ENCODE results near the gene GGA3.
"Not testable (repeated sequence)": the region's sequence is repeated elsewhere in the genome, so short reads cannot be mapped to it uniquely, and the experiment has no call there.

Gene GGA3

DNA sequence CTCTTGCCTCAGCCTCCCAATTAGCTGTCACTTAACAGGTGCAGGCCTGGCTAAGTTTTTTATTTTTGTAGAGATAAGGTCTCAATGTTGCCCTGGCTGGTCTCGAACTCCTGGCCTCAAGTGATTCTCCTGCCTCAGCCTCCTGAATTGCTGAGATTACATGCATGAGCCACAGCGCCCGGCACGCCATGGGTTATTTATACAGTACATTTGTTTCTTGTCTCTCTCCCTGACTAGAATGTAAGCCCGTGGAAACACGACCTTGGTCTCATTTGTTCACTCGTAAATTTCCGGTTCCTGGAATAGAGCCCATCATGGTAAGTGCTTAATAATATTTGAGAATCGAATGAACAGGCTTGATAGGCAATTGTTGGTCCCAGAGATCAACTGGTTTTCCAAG lies 25.8 kb upstream of the GGA3 start:
- H3K4me3 ChIP-seq (replicated peaks; ENCODE audit: low read depth, low read length): peak overlapping the region; percentile 94
- no peak for DNase-seq (ENCODE audit: extremely low read depth, low read depth)
- no peak for TF ChIP-seq CTCF (IDR thresholded peaks at IDR 0.05; ENCODE audit: low read depth, low read length, missing control alignments)

DNA sequence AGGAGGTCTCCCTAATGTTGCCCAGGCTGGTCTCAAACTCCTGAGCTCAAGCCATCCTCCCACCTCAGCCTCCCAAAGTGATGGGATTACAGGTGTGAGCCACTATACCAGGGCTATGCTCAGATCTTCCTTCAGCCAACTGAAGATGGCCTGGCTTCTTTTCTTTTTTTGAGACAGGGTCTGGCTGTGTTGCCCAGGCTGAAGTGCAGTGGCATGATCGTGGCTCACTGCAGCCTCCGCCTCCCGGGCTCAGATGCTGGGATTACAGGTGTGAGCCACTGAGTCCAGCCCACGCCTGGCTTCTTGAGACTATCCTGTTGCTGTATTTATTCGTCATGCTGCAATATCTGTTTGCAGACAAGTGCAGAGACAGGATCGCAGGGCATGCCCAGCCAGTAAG lies 23.7 kb upstream of the GGA3 start:
- no peak for TF ChIP-seq CTCF (IDR thresholded peaks at IDR 0.05; ENCODE audit: low read depth, low read length, missing control alignments)
- DNase-seq (ENCODE audit: extremely low read depth, low read depth): no peak
- H3K4me3 ChIP-seq (replicated peaks; ENCODE audit: low read depth, low read length): no peak overlapping the region

GRCh38 chr17:75280189-75280588 lies 18.8 kb upstream of the GGA3 start:
- DNase-seq (ENCODE audit: extremely low read depth, low read depth); H3K4me3 ChIP-seq (replicated peaks; ENCODE audit: low read depth, low read length): not testable (repeated sequence)

DNA sequence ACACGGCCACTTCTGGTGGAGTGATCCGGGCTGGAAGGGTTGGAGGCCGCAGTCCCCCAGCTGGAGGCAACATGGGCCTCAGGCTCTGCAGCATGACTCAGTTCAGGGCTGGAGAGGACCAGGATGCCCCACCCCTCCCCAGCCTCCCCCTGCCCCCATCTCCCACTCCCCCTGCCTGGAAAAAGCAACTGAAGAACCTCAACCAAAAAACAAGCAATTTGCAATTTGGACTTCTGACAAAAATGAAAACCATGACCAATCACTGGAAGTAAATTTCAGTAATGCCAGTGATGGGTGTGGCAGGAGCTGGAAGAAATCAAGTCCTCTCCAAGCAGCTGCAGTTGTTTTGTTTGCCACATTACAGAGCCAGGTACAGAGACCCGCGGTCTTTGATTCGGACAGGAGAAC lies 16.3 kb upstream of the GGA3 start:
- DNase-seq (ENCODE audit: extremely low read depth, low read depth): peak; percentile 50
- no peak overlapping the region for H3K4me3 ChIP-seq (replicated peaks; ENCODE audit: low read depth, low read length)
- TF ChIP-seq CTCF (IDR thresholded peaks at IDR 0.05; ENCODE audit: low read depth, low read length, missing control alignments): no peak

DNA sequence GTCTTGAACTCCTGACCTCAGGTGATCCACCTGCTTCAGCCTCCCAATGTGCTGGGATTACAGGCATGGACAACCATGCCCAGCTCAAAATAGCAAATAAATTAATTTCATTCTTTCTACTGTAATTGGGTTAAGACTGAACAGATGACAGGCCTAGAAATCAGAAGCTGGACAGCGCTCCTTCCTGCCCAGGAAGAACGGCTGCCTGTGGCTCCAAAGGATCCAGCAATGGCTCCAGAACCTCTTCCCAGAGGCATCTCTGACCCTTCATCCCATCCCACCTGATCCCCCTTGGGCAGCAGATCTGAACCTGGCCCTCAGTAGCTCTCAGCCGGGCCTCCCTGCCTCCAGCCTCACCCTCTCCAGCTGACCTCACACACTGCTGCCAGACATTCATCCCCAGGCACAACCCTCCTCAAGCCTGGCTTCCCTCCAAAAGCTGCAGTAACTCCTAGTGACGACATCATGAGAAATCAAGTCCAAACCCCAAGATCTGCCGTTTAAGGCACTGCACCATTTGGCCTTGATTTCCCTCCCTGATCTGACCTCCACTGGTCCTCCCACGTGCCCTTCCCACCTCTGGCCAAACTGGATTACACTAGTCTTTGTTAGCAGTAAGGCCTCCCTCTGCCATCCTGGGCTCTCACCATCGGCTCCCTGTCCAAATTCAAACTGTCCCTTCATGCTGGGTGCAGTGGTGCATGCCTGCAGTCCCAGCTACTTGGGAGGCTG lies 12.7 kb upstream of the GGA3 start:
- H3K4me3 ChIP-seq (replicated peaks; ENCODE audit: low read depth, low read length): no peak overlapping the region
- DNase-seq (ENCODE audit: extremely low read depth, low read depth): no peak
- TF ChIP-seq CTCF (IDR thresholded peaks at IDR 0.05; ENCODE audit: low read depth, low read length, missing control alignments): no peak

DNA sequence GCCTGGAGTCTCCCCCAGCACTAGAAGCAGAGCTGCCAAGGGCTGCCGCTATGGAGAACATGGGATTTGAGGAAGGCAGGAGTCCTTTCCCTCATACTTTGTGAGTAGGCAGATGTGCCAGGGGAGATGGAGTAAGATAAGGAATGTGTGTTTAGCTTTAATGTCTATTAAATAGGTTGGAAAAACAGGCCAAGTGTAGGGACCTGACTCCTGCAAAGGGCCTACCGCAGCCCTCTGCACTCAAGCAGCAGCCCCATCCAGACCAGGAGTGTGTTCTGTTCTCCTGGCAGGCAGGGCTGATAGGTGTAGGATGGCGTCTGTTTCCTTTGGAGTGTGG lies 11.4 kb upstream of the GGA3 start:
- no peak overlapping the region for H3K4me3 ChIP-seq (replicated peaks; ENCODE audit: low read depth, low read length)
- TF ChIP-seq CTCF (IDR thresholded peaks at IDR 0.05; ENCODE audit: low read depth, low read length, missing control alignments): no peak
- no peak for DNase-seq (ENCODE audit: extremely low read depth, low read depth)

- H3K4me3 ChIP-seq (replicated peaks; ENCODE audit: low read depth, low read length): peak overlapping the region; percentile 76
- TF ChIP-seq CTCF (IDR thresholded peaks at IDR 0.05; ENCODE audit: low read depth, low read length, missing control alignments): no peak
- DNase-seq (ENCODE audit: extremely low read depth, low read depth): no peak
Measured at GRCh38 chr17:75271955-75272847, 10.8 kb upstream of the GGA3 start.
